ENCODE data around the gene BRD3OS. TPM values are rescaled to one million over a fixed set of nuclear protein-coding genes. Genes with fewer than 3 reads are reported as not detected.

BRD3OS gene
- total and polyA plus RNA-seq, 10 of the 15 experiments (the other 5 are each of a cell fraction or from before 2014, with no cell fraction given): 2.1 to 13.7 (median 10.7) TPM

- Histone ChIP-seq H3K4me3 (0 out of 2 replicates have a peak overlapping the region, but pooled peaks have one; percentile 93), H3K9ac (ENCODE audit: control insufficient read depth, insufficient read depth, low read length) (no peak overlapping the region), H3K27ac (ENCODE audit: control insufficient read depth, insufficient read depth) (no peak overlapping the region), H4K20me1 (ENCODE audit: control insufficient read depth, insufficient read depth) (peaks cover 14% of the 10 kb centered on the region), H3K9me3 (replicated peaks; ENCODE audit: control insufficient read depth, insufficient read depth, low read length) (no peaks in the 10 kb centered on the region), H2AFZ (ENCODE audit: control insufficient read depth, low read depth, low read length) (no peak overlapping the region), H3K36me3 (ENCODE audit: control insufficient read depth in 2 of 2, insufficient read depth in 2 of 2, low read length in 1 of 2) (no peaks in the 10 kb centered on the region), H3K4me1 (ENCODE audit: control insufficient read depth, insufficient read depth, low read length) (peaks cover 19% of the 10 kb centered on the region), H3K4me2 (ENCODE audit: control insufficient read depth, insufficient read depth) (0 out of 2 replicates have a peak overlapping the region, but pooled peaks have one; percentile 35), H3K27me3 (replicated peaks in 1 of 2; ENCODE audit: control insufficient read depth in 2 of 2, insufficient read depth in 2 of 2, low read length in 1 of 2) (no peaks in the 10 kb centered on the region; a peak in 1 of 4 replicates), H3K79me2 (ENCODE audit: control insufficient read depth, insufficient read depth, low read length) (peaks cover 37% of the 10 kb centered on the region)
- WGBS (ENCODE audit: insufficient coverage, insufficient replicate concordance, low lambda C conversion rate, missing lambda C conversion rate): 93% methylated on average over 7 of the region's 7 CpGs
- ATAC-seq (no peak), FAIRE-seq (no peak), DNase-seq (ENCODE audit: low read depth, low spot score) (no peak)
- ChIA-PET POLR2A (interaction anchor here (1.6 kb wide), 1 partner anchor 39 kb away, joined by 5 read pairs; the partner anchor contains the start of gene BRD3OS), RAD21 (ENCODE audit: unreplicated experiment) (no interaction called here), CTCF (no interaction called here), SMC1A (ENCODE audit: uncharacterized antibody, unreplicated experiment) (no interaction called here)
- no peak for TF ChIP-seq RELA (IDR thresholded peaks at IDR 0.05; ENCODE audit: borderline replicate concordance, partially characterized antibody)
- no peak for TF ChIP-seq FOXM1 (IDR thresholded peaks at IDR 0.05; ENCODE audit: low read depth, low read length)
- TF ChIP-seq CUX1 (IDR thresholded peaks at IDR 0.05; ENCODE audit: insufficient replicate concordance, low read depth, low read length): no peak
- no peak for TF ChIP-seq KLF5 (IDR thresholded peaks at IDR 0.05; ENCODE audit: partially characterized antibody)
- no peak for TF ChIP-seq ASH2L (IDR thresholded peaks at IDR 0.05; ENCODE audit: borderline replicate concordance, low read depth)
- no TSS peak for BruUV-seq (replicated peaks)
- intact Hi-C loops (cut with micrococcal nuclease; ENCODE audit: unreplicated experiment) (no loop called here), in situ Hi-C loops (cut with MboI) (no loop called here)
Observed at GRCh38 chr9:134064711-134065110, 39.4 kb downstream of the BRD3OS start.

Measured in GM12878 (cell line).